Measurements from ENCODE around the gene CGB8. TPM values are rescaled to one million over a fixed set of nuclear protein-coding genes. Genes with fewer than 3 reads are reported as not detected.

The CGB8 gene
- total RNA-seq, 1 experiment from 2014 or later, result not detected

DNA sequence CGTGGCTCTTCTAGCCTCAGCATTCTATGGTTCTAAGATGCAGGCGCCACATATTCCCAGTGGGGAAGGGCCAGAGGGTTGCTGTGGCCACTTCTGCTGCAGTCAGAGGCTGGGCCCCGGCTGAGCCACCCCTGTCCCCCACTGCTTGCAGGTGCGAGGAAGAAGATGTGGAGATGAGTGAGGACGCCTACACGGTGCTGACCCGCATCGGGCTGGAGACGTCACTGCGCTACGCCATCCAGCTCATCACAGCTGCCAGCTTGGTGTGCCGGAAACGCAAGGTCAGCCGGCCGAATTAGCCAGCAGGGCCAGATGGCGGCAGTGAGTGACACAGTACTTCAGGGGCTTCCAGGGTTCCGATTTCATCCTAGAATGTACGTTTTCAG, 34.0 kb downstream of the CGB8 start:
- Histone ChIP-seq H3K27me3 (ENCODE audit: control insufficient read depth, insufficient read depth, low read length) (no peaks in the 10 kb centered on the region), H3K4me3 (ENCODE audit: low read depth in 2 of 2, low read length in 2 of 2) (no peak overlapping the region), H3K27ac (ENCODE audit: low read length) (no peak overlapping the region), H3K9me3 (ENCODE audit: control insufficient read depth, insufficient read depth, low read depth, low read length) (no peaks in the 10 kb centered on the region), H3K4me1 (ENCODE audit: control insufficient read depth, insufficient read depth, low read length) (no peaks in the 10 kb centered on the region), H3K36me3 (ENCODE audit: control insufficient read depth, insufficient read depth, low read length) (no peaks in the 10 kb centered on the region; the same call in 1 of the 2 replicates)
- intact Hi-C loops (cut with micrococcal nuclease; ENCODE audit: unreplicated experiment), result no loop called here
- POLR2A ChIA-PET, result no interaction called here
- ATAC-seq (no peak), DNase-seq (ENCODE audit: low read depth, low spot score) (no peak)
- no TSS peak for BruUV-seq (replicated peaks)
- CTCF ChIA-PET, result no interaction called here
- TF ChIP-seq, protein P1, sequence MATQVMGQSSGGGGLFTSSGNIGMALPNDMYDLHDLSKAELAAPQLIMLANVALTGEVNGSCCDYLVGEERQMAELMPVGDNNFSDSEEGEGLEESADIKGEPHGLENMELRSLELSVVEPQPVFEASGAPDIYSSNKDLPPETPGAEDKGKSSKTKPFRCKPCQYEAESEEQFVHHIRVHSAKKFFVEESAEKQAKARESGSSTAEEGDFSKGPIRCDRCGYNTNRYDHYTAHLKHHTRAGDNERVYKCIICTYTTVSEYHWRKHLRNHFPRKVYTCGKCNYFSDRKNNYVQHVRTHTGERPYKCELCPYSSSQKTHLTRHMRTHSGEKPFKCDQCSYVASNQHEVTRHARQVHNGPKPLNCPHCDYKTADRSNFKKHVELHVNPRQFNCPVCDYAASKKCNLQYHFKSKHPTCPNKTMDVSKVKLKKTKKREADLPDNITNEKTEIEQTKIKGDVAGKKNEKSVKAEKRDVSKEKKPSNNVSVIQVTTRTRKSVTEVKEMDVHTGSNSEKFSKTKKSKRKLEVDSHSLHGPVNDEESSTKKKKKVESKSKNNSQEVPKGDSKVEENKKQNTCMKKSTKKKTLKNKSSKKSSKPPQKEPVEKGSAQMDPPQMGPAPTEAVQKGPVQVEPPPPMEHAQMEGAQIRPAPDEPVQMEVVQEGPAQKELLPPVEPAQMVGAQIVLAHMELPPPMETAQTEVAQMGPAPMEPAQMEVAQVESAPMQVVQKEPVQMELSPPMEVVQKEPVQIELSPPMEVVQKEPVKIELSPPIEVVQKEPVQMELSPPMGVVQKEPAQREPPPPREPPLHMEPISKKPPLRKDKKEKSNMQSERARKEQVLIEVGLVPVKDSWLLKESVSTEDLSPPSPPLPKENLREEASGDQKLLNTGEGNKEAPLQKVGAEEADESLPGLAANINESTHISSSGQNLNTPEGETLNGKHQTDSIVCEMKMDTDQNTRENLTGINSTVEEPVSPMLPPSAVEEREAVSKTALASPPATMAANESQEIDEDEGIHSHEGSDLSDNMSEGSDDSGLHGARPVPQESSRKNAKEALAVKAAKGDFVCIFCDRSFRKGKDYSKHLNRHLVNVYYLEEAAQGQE (IDR thresholded peaks at IDR 0.05; ENCODE audit: insufficient read depth in 1 of 2, low read depth in 2 of 2, low read length in 1 of 2), result no peak
- TF ChIP-seq, protein P2, sequence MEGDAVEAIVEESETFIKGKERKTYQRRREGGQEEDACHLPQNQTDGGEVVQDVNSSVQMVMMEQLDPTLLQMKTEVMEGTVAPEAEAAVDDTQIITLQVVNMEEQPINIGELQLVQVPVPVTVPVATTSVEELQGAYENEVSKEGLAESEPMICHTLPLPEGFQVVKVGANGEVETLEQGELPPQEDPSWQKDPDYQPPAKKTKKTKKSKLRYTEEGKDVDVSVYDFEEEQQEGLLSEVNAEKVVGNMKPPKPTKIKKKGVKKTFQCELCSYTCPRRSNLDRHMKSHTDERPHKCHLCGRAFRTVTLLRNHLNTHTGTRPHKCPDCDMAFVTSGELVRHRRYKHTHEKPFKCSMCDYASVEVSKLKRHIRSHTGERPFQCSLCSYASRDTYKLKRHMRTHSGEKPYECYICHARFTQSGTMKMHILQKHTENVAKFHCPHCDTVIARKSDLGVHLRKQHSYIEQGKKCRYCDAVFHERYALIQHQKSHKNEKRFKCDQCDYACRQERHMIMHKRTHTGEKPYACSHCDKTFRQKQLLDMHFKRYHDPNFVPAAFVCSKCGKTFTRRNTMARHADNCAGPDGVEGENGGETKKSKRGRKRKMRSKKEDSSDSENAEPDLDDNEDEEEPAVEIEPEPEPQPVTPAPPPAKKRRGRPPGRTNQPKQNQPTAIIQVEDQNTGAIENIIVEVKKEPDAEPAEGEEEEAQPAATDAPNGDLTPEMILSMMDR (IDR thresholded peaks at IDR 0.05), result no peak
- TF ChIP-seq POLR2AphosphoS5 (IDR thresholded peaks at IDR 0.05; ENCODE audit: low read depth, low read length) (no peak), SIN3A (IDR thresholded peaks at IDR 0.05; ENCODE audit: borderline replicate concordance, insufficient read depth, low read depth, low read length) (no peak), TCF7L2 (IDR thresholded peaks at IDR 0.05; ENCODE audit: low read depth, low read length) (no peak)
- in situ Hi-C loops (cut with HindIII; ENCODE audit: low pct_unique_long_range_greater_than_20kb, low sequenced_read_pairs), result no loop called here

DNA sequence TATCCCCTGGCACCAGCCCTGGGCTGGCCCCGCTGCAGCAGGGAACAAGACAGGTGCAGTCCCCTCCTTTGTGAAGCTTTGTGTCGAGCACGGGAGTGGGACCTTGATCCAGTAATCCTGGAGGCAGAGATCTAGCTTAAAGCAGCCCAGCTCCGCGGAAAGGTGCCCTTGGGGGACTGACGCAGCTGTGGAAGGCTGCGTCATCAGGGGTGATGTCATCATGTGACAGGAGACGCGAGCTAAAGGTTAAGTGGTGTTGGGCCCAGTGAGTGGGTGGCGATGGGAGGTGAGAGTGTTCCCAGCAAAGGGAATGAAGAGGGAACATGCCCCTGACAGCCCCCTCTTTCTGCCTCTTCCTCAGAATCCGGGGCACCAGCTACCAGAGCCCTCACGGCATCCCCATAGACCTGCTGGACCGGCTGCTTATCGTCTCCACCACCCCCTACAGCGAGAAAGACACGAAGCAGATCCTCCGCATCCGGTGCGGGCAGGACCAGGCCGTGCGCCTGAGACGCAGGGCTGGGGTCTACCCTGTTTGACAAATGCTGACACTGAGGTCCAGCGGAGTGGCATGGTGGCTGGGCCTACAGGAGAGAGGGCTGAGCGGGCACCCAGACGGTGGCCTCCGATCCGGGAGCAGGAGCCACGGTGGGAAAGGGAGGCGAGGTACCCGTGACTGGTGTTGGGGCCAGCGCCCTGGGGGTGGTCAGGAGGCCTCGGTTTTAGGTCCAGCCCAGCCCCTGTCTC, 34.6 kb downstream of the CGB8 start:
- in situ Hi-C loops (cut with HindIII; ENCODE audit: low pct_unique_long_range_greater_than_20kb, low sequenced_read_pairs) (no loop called here), intact Hi-C loops (cut with micrococcal nuclease; ENCODE audit: unreplicated experiment) (no loop called here)
- Histone ChIP-seq H3K4me1 (ENCODE audit: control insufficient read depth, insufficient read depth, low read length) (no peaks in the 10 kb centered on the region), H3K36me3 (ENCODE audit: control insufficient read depth, insufficient read depth, low read length) (no peaks in the 10 kb centered on the region; the same call in 1 of the 2 replicates), H3K27me3 (ENCODE audit: control insufficient read depth, insufficient read depth, low read length) (no peaks in the 10 kb centered on the region), H3K4me3 (ENCODE audit: low read depth in 2 of 2, low read length in 2 of 2) (no peak overlapping the region), H3K9me3 (ENCODE audit: control insufficient read depth, insufficient read depth, low read depth, low read length) (no peaks in the 10 kb centered on the region), H3K27ac (ENCODE audit: low read length) (no peak overlapping the region)
- POLR2A ChIA-PET, result no interaction called here
- BruUV-seq (replicated peaks), result no TSS peak
- ATAC-seq, result no peak
- TF ChIP-seq, protein P2 (IDR thresholded peaks at IDR 0.05), result no peak
- TF ChIP-seq SIN3A (IDR thresholded peaks at IDR 0.05; ENCODE audit: borderline replicate concordance, insufficient read depth, low read depth, low read length), result no peak
- no peak for TF ChIP-seq POLR2AphosphoS5 (IDR thresholded peaks at IDR 0.05; ENCODE audit: low read depth, low read length)
- TF ChIP-seq TCF7L2 (IDR thresholded peaks at IDR 0.05; ENCODE audit: low read depth, low read length), result no peak
- TF ChIP-seq, protein P1 (IDR thresholded peaks at IDR 0.05; ENCODE audit: insufficient read depth in 1 of 2, low read depth in 2 of 2, low read length in 1 of 2), result no peak
- DNase-seq (ENCODE audit: low read depth, low spot score), result no peak
- CTCF ChIA-PET, result no interaction called here
